HG03469 (cell line): ENCODE measurements around the gene OR4D1.

Experiments used
- ATAC-seq: cut with Tn5 transposase; IDR thresholded peaks from one replicate; pipeline ENCODE4 v1.9.1; 2021; ENCODE audit warnings: mild to moderate bottlenecking, moderate library complexity, moderate number of reproducible peaks; ENCODE audit not compliant: unreplicated experiment

Gene OR4D1

DNA sequence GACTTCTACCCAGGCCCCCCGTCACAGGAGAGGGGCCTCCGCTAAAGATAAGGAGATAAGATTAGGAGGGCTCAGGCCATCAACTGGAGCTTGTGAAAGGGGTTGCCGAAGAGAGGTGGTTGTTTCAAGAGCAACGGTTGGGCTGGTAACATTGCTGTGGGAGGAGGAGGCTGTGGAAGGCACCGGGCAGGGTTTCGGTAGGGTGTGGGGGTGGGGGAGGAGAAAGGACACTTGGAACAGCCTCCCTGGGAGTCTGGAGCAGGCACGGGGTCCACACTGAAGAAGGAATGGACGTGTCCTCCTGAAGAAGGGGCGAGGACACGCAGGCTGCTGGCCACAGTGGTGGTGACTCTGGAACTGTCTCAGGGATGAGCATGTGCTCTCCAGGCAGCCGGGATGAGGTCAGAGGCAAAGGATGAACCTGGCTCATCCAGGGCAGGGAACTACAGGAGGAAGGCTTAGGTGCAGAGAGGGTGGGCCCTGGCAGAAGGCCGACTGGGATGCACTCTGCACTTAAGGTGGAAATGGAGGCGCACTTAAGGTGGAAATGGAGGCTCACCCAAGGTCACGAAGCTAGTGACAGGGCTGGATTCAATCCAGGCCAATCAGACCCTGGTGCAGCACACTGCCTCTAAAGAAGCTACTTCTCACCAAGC lies 43.2 kb downstream of the OR4D1 start:
- ATAC-seq = no peak

DNA sequence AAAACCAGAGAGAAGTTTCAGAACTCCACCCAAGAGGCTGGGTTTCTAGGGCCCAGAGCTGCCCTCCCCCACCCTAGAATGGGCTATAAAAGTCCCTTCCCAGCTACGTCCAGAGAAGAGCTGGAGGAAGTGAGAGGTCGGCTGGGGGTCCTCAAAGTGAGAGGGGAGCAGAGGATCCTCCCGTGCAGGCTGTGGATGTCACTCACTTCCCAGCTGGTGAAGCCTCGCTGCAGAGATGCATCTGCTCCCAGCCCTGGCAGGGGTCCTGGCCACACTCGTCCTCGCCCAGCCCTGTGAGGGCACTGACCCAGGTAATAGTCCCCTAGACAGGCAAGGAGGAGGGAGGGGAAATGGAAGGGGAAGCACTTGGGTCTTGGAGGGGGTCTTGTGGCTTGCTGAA lies 44.4 kb downstream of the OR4D1 start, which contains the start of gene EPX:
TSS of gene EPX (plus strand) at position 115 of the 400 bp plus-strand sequence. CDS start at position 236, 121 bp downstream.
- ATAC-seq = no peak

DNA sequence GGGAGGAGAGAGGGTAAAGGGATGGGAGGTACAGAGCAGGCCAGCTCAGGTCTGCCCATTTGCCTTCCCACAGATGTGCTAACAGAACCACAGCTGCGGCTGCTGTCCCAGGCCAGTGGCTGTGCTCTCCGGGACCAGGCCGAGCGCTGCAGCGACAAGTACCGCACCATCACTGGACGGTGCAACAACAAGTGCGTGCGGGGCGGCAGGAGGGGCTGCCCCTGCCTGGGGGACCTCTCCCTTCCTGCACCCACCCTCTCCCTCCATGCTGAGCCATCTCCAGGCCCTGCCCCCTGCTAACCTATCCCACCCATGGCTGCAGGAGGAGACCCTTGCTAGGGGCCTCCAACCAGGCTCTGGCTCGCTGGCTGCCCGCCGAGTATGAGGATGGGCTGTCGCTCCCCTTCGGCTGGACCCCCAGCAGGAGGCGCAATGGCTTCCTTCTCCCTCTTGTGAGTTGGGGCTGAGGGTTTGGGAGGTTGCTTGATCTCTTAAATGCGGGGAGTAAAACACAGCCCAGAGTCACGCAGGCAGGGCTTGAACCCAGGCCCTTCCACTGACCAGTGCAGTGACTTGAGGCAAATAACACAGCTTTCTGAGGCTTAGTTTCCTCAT lies 45.6 kb downstream of the OR4D1 start:
- ATAC-seq = no peak

DNA sequence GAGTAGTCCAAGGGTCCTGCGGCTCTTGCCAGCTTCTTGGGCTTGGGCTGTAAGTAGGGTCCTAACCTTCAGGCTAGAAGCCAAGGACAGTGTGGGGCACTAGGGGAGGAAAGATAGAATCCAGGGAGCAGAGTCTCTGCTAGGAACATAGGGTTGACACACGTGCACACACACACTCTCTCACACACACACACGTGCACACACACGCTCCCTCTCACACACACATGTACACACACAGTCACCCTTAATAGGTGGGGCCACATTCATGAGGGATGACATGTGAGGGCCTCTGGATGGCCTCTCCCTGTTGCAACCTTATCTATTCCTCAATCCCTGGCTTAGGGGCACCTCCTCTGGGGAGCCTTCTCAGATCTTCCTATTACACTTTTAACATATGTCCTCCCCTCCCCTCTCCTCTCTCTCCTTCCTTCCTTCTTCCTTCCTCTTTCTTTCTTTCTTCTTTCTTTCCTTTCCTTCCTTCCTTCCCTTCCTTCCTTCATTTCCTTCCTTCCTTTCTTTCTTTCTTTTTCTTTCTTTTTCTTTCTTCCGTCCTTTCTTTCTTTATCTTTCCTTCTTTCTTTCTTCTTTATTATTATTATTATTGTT lies 47.4 kb downstream of the OR4D1 start:
- no peak for ATAC-seq

DNA sequence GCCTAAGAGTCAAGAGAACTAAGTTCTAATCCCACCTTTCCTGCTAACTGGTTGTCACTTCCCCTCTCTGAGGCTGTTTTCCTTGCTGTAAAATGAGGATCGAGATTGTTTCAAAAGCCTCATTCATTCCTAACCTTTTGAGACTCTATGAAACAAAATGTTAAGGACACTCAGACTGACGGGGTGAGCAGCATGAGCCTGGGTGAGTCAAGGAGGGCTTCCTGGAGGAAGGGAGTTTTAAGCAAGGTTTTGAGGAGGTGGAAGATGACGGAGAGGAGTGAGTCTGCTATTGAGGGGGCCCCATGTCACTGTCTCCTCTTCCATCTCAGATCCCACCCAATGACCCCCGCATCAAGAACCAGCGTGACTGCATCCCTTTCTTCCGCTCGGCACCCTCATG lies 48.4 kb downstream of the OR4D1 start:
- no peak for ATAC-seq

DNA sequence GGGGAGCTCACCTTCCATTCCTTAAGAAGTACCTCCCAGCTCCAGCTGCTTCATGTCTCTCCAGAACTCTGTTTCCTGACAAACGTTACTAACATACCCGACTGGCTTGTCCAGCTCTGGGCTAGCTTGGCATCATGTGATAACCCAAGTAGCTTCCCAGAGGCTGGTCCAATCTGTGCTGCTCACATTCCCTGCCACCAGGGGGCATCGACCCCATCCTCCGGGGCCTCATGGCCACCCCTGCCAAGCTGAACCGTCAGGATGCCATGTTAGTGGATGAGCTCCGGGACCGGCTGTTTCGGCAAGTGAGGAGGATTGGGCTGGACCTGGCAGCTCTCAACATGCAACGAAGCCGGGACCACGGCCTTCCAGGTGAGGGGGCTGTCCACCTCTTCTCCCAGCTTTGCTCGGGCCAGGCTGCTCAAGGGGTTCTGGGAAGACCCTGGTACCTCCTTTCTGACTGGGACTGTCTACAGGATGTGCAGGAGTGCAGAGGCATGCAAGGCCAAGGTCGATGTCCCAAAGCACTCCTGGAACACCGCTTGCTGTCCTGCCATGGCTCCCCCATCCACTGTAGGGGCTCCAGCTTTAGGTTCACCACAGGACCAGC lies 51.9 kb downstream of the OR4D1 start:
- ATAC-seq = no peak

DNA sequence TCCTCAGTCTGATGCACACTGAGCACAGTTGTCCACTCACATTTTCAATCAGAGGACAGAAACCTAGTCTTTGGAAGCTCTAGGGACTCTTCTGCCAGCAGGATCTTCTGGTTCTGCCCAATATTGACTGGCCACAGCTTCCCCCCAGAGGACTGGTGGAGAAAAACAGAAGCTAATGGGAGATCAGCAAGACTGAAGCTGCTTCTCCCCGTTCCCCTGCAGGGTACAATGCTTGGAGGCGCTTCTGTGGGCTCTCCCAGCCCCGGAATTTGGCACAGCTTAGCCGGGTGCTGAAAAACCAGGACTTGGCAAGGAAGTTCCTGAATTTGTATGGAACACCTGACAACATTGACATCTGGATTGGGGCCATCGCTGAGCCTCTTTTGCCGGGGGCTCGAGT lies 54.7 kb downstream of the OR4D1 start:
- ATAC-seq = no peak

DNA sequence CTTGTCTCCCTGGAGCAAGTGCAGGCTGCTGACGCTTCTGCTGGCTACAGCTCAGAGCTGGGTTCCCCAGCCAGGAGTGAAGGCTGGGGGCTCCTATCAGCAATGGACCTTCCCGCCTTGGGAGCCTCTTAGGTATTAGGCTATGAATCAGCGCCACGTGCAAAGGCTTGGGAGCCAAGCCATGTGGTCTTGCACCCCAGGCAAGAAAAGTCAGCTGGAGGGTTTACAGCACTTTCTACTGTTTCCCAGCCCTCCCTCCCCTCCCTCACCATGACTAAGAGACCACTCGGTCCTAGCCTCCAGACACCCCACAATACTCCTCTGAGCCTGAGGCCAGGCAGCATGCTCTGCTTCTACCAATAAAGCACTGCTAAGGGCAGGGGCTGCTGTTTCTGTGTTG lies 56.6 kb downstream of the OR4D1 start:
- no peak for ATAC-seq

DNA sequence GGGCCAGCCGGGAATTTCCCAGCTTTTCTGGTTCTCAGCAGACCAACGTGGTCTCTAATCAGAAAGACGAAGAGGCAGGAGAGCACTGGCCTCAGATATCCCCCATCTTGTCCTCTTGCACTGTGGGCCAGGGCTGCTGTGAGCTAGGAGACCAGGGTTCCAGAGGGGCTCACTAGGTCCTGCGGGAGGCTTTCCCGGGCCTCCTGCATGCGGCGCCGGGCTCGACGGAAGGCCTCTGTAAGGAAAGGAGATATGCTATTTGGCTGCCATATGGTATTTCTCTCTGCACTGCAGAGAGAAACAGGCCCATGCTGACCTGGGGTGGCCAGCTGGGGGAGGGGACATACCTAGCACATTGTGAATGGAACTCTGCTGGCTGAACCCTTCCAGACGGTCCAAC lies 57.8 kb downstream of the OR4D1 start:
- ATAC-seq = no peak

DNA sequence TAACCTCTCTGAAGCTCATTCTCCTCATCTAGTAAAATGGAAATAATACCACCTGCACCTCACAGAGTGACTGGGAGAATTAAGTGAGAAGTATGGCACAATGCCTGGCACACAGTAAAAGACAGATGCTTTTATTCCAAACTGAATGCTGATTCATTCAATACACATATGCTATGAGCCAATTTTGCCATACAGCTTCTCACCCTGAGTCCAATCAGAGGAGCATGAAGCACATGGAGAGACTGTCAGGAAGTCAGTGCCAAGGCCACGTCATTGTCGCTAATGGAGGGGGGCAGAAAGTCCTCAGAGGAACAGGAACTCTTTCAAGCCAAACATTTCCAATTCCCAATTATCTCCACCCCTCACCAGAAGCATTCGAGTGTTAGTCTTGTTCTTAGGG lies 59.3 kb downstream of the OR4D1 start:
- ATAC-seq = no peak

DNA sequence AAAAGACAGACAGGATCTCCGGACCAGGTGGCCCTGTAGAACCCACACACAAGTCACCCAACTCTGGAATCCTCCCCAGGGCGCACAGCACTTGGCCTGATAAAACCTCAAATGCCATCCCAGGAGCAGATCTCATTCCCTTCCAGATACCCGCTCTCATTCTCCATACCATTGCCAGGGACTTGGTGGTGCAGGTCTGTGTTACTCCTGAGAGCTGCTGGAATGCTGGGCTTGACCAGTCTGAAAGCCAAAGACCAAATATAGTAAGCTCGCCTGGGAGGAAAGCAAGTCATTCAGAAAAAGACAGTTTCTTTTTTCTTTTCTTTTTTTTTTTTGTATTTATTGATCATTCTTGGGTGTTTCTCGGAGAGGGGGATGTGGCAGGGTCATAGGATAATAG lies 60.2 kb downstream of the OR4D1 start:
- ATAC-seq = no peak
